Mammary epithelial cell (primary cell): ENCODE data around the gene DNAJC9.

ENCODE experiments used
- EZH2 ChIP-seq: IDR thresholded peaks from 2 replicates; pipeline ENCODE4 v1.6.1; 2012; ENCODE audit warnings: low read length, inconsistent platforms, borderline replicate concordance
- TF ChIP-seq, protein P1 (sequence below), 2 donors: IDR thresholded peaks in 1 of 2; conservative IDR thresholded peaks in 1 of 2; 2 replicates each; pipeline ENCODE4 v1.5.1; 2011 to 2012; ENCODE audit warnings: inconsistent platforms in 2 of 2, low read length in 2 of 2, mild to moderate bottlenecking in 2 of 2, control low read depth in 1 of 2, low read depth in 1 of 2; ENCODE audit not compliant: insufficient read depth in 1 of 2; ENCODE audit errors: extremely low read depth in 1 of 2

DNA sequence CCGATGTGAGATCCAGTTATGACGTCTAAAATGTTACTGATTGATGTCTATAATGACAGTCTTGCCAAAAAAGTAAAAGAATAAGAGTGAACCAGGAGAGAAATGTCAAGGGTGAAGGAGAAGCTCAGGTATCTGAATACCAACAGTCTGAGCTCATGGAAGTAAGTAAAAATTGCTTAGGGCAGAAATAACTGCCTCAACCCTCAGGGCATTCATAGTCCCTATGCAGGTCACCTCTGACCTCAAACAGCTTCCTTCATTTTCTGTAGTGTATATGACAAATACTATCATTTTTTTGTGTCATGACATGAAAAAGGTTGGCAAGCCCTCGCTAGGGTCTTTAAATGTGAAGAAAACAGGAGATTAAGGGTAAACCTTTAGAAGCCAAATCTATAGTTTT, 46.4 kb upstream of the DNAJC9 start:
- TF ChIP-seq, protein P1, sequence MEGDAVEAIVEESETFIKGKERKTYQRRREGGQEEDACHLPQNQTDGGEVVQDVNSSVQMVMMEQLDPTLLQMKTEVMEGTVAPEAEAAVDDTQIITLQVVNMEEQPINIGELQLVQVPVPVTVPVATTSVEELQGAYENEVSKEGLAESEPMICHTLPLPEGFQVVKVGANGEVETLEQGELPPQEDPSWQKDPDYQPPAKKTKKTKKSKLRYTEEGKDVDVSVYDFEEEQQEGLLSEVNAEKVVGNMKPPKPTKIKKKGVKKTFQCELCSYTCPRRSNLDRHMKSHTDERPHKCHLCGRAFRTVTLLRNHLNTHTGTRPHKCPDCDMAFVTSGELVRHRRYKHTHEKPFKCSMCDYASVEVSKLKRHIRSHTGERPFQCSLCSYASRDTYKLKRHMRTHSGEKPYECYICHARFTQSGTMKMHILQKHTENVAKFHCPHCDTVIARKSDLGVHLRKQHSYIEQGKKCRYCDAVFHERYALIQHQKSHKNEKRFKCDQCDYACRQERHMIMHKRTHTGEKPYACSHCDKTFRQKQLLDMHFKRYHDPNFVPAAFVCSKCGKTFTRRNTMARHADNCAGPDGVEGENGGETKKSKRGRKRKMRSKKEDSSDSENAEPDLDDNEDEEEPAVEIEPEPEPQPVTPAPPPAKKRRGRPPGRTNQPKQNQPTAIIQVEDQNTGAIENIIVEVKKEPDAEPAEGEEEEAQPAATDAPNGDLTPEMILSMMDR (conservative IDR thresholded peaks at IDR 0.05 in 1 of 2, IDR thresholded peaks at IDR 0.05 in 1 of 2; ENCODE audit: extremely low read depth in 1 of 2, insufficient read depth in 1 of 2, low read depth in 1 of 2, low read length in 2 of 2): no peak
- TF ChIP-seq EZH2: no peak
